Neural cell (in vitro differentiated cells): ENCODE measurements around the gene PRKCZ. TPM values are rescaled to one million over a fixed set of nuclear protein-coding genes. Genes with fewer than 3 reads are reported as not detected.

ENCODE experiments used
- H2AFZ ChIP-seq: fragments of 200-600, 300-800 bp; sonication (generic), shearing (Covaris generic); 2 replicates; pipeline ENCODE4 v1.6.0; 2014; ENCODE audit warnings: low read depth, mild to moderate bottlenecking, antibody characterized with exemption, low read length, moderate library complexity
- H3F3A ChIP-seq: fragments of 200-600 bp; shearing (Covaris generic); 2 replicates; pipeline ENCODE4 v1.6.1; 2016; ENCODE audit warnings: mild to moderate bottlenecking, moderate library complexity, mixed read lengths, antibody characterized with exemption, low read length; ENCODE audit not compliant: insufficient read depth, poor library complexity, severe bottlenecking
- H3K27ac ChIP-seq: fragments of 200-600, 300-800 bp; sonication (generic), shearing (Covaris generic); 2 replicates; pipeline ENCODE4 v1.5.1; 2014; ENCODE audit warnings: mild to moderate bottlenecking, low read length, moderate library complexity
- H3K27me3 ChIP-seq: fragments of 300-800, 200-600 bp; sonication (generic), shearing (Covaris generic); 2 replicates; pipeline ENCODE4 v1.6.0; 2014; ENCODE audit warnings: mild to moderate bottlenecking, low read depth, low read length, moderate library complexity; ENCODE audit not compliant: insufficient read depth
- H3K36me3 ChIP-seq: fragments of 300-800, 200-600 bp; sonication (generic), shearing (Covaris generic); 2 replicates; pipeline ENCODE4 v1.5.1; 2014; ENCODE audit warnings: mild to moderate bottlenecking, antibody characterized with exemption, low read length, moderate library complexity; ENCODE audit not compliant: insufficient read depth
- H3K4me2 ChIP-seq: fragments of 300-800, 200-600 bp; sonication (generic), shearing (Covaris generic); 2 replicates; pipeline ENCODE4 v1.6.0; 2014; ENCODE audit warnings: mild to moderate bottlenecking, low read length
- H3K4me3 ChIP-seq: fragments of 300-800, 200-600 bp; sonication (generic), shearing (Covaris generic); 2 replicates; pipeline ENCODE4 v1.5.1; 2014; ENCODE audit warnings: mild to moderate bottlenecking, low read length, moderate library complexity
- H3K79me2 ChIP-seq: fragments of 200-600 bp; shearing (Covaris generic); replicated peaks from 2 replicates; pipeline ENCODE4 v1.6.0; 2014; ENCODE audit warnings: mild to moderate bottlenecking, low read length, moderate library complexity; ENCODE audit not compliant: insufficient read depth
- H3K9ac ChIP-seq: fragments of 300-800, 200-600 bp; sonication (generic), shearing (Covaris generic); 2 replicates; pipeline ENCODE4 v1.6.1; 2016; ENCODE audit warnings: mild to moderate bottlenecking, low read length, mixed read lengths
- H3K9me2 ChIP-seq: fragments of 200-600 bp; shearing (Covaris generic); 2 replicates; pipeline ENCODE4 v1.6.1; 2016; ENCODE audit warnings: mild to moderate bottlenecking, low read length, mixed read lengths; ENCODE audit not compliant: insufficient read depth
- H3K9me3 ChIP-seq: fragments of 200-600, 300-800 bp; sonication (generic), shearing (Covaris generic); 2 replicates; pipeline ENCODE4 v1.6.1; 2016; ENCODE audit warnings: mild to moderate bottlenecking, mixed run types, low read length, moderate library complexity, mixed read lengths
- H4K20me1 ChIP-seq: fragments of 200-600 bp; shearing (Covaris generic); 2 replicates; pipeline ENCODE4 v1.6.1; 2016; ENCODE audit warnings: mild to moderate bottlenecking, mixed run types; ENCODE audit not compliant: insufficient read depth
- CTCF ChIP-seq: fragments of 450-650 bp; IDR thresholded peaks from 2 replicates; pipeline ENCODE4 v1.5.1; 2014; ENCODE audit warnings: antibody characterized with exemption, mild to moderate bottlenecking, moderate library complexity; ENCODE audit not compliant: poor library complexity, severe bottlenecking
- EP300 ChIP-seq: fragments of 450-650 bp; conservative IDR thresholded peaks from 2 replicates; pipeline ENCODE4 v1.6.1; 2014; ENCODE audit warnings: antibody characterized with exemption, mild to moderate bottlenecking, moderate library complexity; ENCODE audit not compliant: poor library complexity, severe bottlenecking
- EZH2 ChIP-seq: fragments of 200-600, 300-800 bp; shearing (Covaris generic), sonication (generic); IDR thresholded peaks from 2 replicates; pipeline ENCODE4 v1.6.1; 2014; ENCODE audit warnings: antibody characterized with exemption, low read length, borderline replicate concordance, mild to moderate bottlenecking; ENCODE audit not compliant: insufficient read depth, poor library complexity, severe bottlenecking
- MXI1 ChIP-seq: fragments of 450-650 bp; conservative IDR thresholded peaks from 2 replicates; pipeline ENCODE4 v1.6.1; 2014; ENCODE audit warnings: antibody characterized with exemption, mild to moderate bottlenecking; ENCODE audit not compliant: poor library complexity, severe bottlenecking
- POLR2AphosphoS5 ChIP-seq: IDR thresholded peaks from 2 replicates; pipeline ENCODE4 v1.6.1; 2012
- RAD21 ChIP-seq: fragments of 450-650 bp; conservative IDR thresholded peaks from 2 replicates; pipeline ENCODE4 v1.6.1; 2014; ENCODE audit warnings: antibody characterized with exemption, mild to moderate bottlenecking, moderate library complexity
- REST ChIP-seq: IDR thresholded peaks from 2 replicates; pipeline ENCODE4 v1.6.1; 2012; ENCODE audit warnings: borderline replicate concordance
- SMC3 ChIP-seq: fragments of 450-650 bp; conservative IDR thresholded peaks from 2 replicates; pipeline ENCODE4 v1.6.1; 2014; ENCODE audit warnings: antibody characterized with exemption, mild to moderate bottlenecking, moderate library complexity; ENCODE audit not compliant: poor library complexity
- TAF1 ChIP-seq: IDR thresholded peaks from 2 replicates; pipeline ENCODE4 v1.6.1; 2012; ENCODE audit warnings: low read depth
- polyA plus RNA-seq: library from polyadenylated mRNA; depleted of rRNA; stranded (reverse); fragments of >200 nt; gene quantifications from 2 replicates; pipeline ENCODE4 v1.2.3, GENCODE V29; 2014

PRKCZ gene
- polyA plus RNA-seq, 1 donor from 2014 or later: 54.9 TPM

- H3K9me3 ChIP-seq: no peaks in the 10 kb centered on the region
- no peak overlapping the region for H3K27ac ChIP-seq
- no peaks in the 10 kb centered on the region for H4K20me1 ChIP-seq
- no peak for TF ChIP-seq REST
- TF ChIP-seq SMC3: no peak
- TF ChIP-seq EP300: no peak
- TF ChIP-seq CTCF: no peak
- TF ChIP-seq EZH2: no peak
- TF ChIP-seq MXI1: no peak
- no peak for TF ChIP-seq TAF1
- TF ChIP-seq RAD21: no peak
- no peak for TF ChIP-seq POLR2AphosphoS5
- no peaks in the 10 kb centered on the region for H3K36me3 ChIP-seq
- H3K27me3 ChIP-seq: no peaks in the 10 kb centered on the region
- H3K79me2 ChIP-seq: no peaks in the 10 kb centered on the region
- no peaks in the 10 kb centered on the region for H3K9me2 ChIP-seq
- no peak overlapping the region for H3K9ac ChIP-seq
- H3K4me2 ChIP-seq: no peak overlapping the region
- H3F3A ChIP-seq: no peaks in the 10 kb centered on the region
- H2AFZ ChIP-seq: no peak overlapping the region
- no peak overlapping the region for H3K4me3 ChIP-seq
These were observed 45.9 kb downstream of the PRKCZ start for GRCh38 chr1:2095981-2096736.

GRCh38 chr1:2097386-2098300 is 47.4 kb downstream of the PRKCZ start:
- no peaks in the 10 kb centered on the region for H3K79me2 ChIP-seq
- H3F3A ChIP-seq: no peaks in the 10 kb centered on the region
- H3K9ac ChIP-seq: no peak overlapping the region
- no peaks in the 10 kb centered on the region for H4K20me1 ChIP-seq
- H3K4me2 ChIP-seq: no peak overlapping the region
- no peaks in the 10 kb centered on the region for H3K27me3 ChIP-seq
- H3K27ac ChIP-seq: no peak overlapping the region
- H2AFZ ChIP-seq: no peak overlapping the region
- H3K9me3 ChIP-seq: no peaks in the 10 kb centered on the region
- H3K9me2 ChIP-seq: no peaks in the 10 kb centered on the region
- TF ChIP-seq EZH2 (no peak), REST (no peak), MXI1 (no peak), RAD21 (no peak), EP300 (no peak), SMC3 (no peak), TAF1 (no peak), CTCF (no peak), POLR2AphosphoS5 (no peak)
- H3K4me3 ChIP-seq: no peak overlapping the region
- H3K36me3 ChIP-seq: no peaks in the 10 kb centered on the region
